Cardiac septum (tissue), 1 donor: ENCODE results near the gene DKKL1. TPM values are rescaled to one million over a fixed set of nuclear protein-coding genes. Genes with fewer than 3 reads are reported as not detected.
"Not testable (repeated sequence)": the region's sequence is repeated elsewhere in the genome, so short reads cannot be mapped to it uniquely, and the experiment has no call there.

Experiments used
- DNase-seq: peaks from one replicate; pipeline ENCODE4 v3.0.0-alpha.2; 2020; ENCODE audit warnings: low spot score
- intact Hi-C: fragments of 100-400 bp; cut with DNase I; formaldehyde crosslinking; loops from one replicate; pipeline ENCODE4 v1.14.0; 2022
- long read RNA-seq: library from polyadenylated mRNA; unstranded; transcript quantifications from one replicate; pipeline ENCODE4 v2.0.0, GENCODE V29; 2021
- total RNA-seq: library from RNA; stranded (reverse); fragmentation: NEBNext Ultra II Directional; extraction: Animal tissue kit (Norgen Biotek cat#: 25700); gene quantifications from one replicate; pipeline ENCODE4 v1.2.1, GENCODE V29; 2021
- donor health status: DM: no; HTN: no; CAD: no.

DKKL1 gene
- total RNA-seq, result not detected
- long read RNA-seq, result 0 reads

- peak; percentile 99 for DNase-seq
- intact Hi-C loops, result loop anchor here (2.0 kb wide), 1 partner anchor 79 kb away; no protein-coding TSS in a partner anchor
These were observed at the start of gene DKKL1 for GRCh38 chr19:49363268-49364082. Gene DKKL1 (plus strand): TSS chr19:49363877. CDS start chr19:49363999, 122 bp downstream.

- intact Hi-C loops, result no loop called here
- no peak for DNase-seq
These were observed 48.6 kb upstream of the DKKL1 start for GRCh38 chr19:49315111-49315510.

GRCh38 chr19:49316284-49316683 lies 47.4 kb upstream of the DKKL1 start:
- intact Hi-C loops, result no loop called here
- DNase-seq, result no peak

- no peak for DNase-seq
- intact Hi-C loops, result no loop called here
These were observed 45.4 kb upstream of the DKKL1 start for GRCh38 chr19:49318296-49318695.

GRCh38 chr19:49324801-49325576 lies 38.7 kb upstream of the DKKL1 start, which contains the start of gene SLC6A16:
Gene SLC6A16 (minus strand): TSS chr19:49325191. CDS start chr19:49311347, 13,844 bp downstream.
- DNase-seq, result no peak
- intact Hi-C loops, result loop anchor here (5.0 kb wide), 1 partner anchor 98 kb away; no protein-coding TSS in a partner anchor

- not testable (repeated sequence) for DNase-seq
- intact Hi-C loops, result loop anchor here (5.0 kb wide), 1 partner anchor 98 kb away; no protein-coding TSS in a partner anchor
These were observed 37.9 kb upstream of the DKKL1 start for GRCh38 chr19:49325756-49326155.

GRCh38 chr19:49326165-49326704 lies 37.4 kb upstream of the DKKL1 start:
- intact Hi-C loops, result loop anchor here (5.0 kb wide), 1 partner anchor 99 kb away; no protein-coding TSS in a partner anchor

GRCh38 chr19:49327878-49328544 lies 35.7 kb upstream of the DKKL1 start:
- no peak for DNase-seq
- intact Hi-C loops, result loop anchor here (5.0 kb wide), 1 partner anchor 101 kb away; no protein-coding TSS in a partner anchor

More at GRCh38 chr19:49326165-49326704, 37.4 kb upstream of the DKKL1 start:
- DNase-seq, result no peak

- intact Hi-C loops, result loop anchor here (5.0 kb wide), 1 partner anchor 101 kb away; no protein-coding TSS in a partner anchor
- DNase-seq, result no peak
These were observed 34.9 kb upstream of the DKKL1 start for GRCh38 chr19:49328741-49329140.

- intact Hi-C loops, DNase-seq: not testable (repeated sequence)
These were observed 32.5 kb upstream of the DKKL1 start for GRCh38 chr19:49331187-49331586.

- intact Hi-C loops, result no loop called here
These were observed 32.0 kb upstream of the DKKL1 start for GRCh38 chr19:49331616-49332055.

GRCh38 chr19:49332691-49333417 lies 30.8 kb upstream of the DKKL1 start:
- DNase-seq, intact Hi-C loops: not testable (repeated sequence)

More at GRCh38 chr19:49331616-49332055, 32.0 kb upstream of the DKKL1 start:
- DNase-seq, result no peak

GRCh38 chr19:49333418-49333805 lies 30.3 kb upstream of the DKKL1 start:
- intact Hi-C loops, result no loop called here
- no peak for DNase-seq

- intact Hi-C loops, result no loop called here
- DNase-seq, result no peak
These were observed 29.8 kb upstream of the DKKL1 start for GRCh38 chr19:49333811-49334288.

GRCh38 chr19:49335071-49335783 lies 28.4 kb upstream of the DKKL1 start, which contains the start of gene CD37:
Gene CD37 (plus strand): TSS chr19:49335406. CDS start chr19:49335541, 135 bp downstream.
- intact Hi-C loops, result no loop called here
- DNase-seq, result peak; percentile 77

- intact Hi-C loops, result no loop called here
- no peak for DNase-seq
These were observed 27.7 kb upstream of the DKKL1 start for GRCh38 chr19:49335784-49336481.
